Peyer's patch (tissue), 4 donors: ENCODE results near the gene ATP8A1.

Experiments used
- CTCF ChIP-seq, 6 experiments: fragments of 450-650 bp in 4 of 6; fragments of 200-600 bp in 2 of 6; sonication (generic) in 1 of 6; IDR thresholded peaks; one replicate each; pipeline ENCODE4 v1.5.1; 2017 to 2019; ENCODE audit warnings: antibody characterized with exemption in 6 of 6, mild to moderate bottlenecking in 3 of 6, moderate library complexity in 1 of 6
- POLR2A ChIP-seq, 2 donors: fragments of 450-650 bp; IDR thresholded peaks; one replicate each; pipeline ENCODE4 v1.5.1; 2017; ENCODE audit warnings: antibody characterized with exemption in 2 of 2, mild to moderate bottlenecking in 2 of 2, moderate library complexity in 2 of 2

- TF ChIP-seq CTCF (IDR thresholded peaks at IDR 0.05) (no peak), POLR2A (IDR thresholded peaks at IDR 0.05) (no peak)
Observed at GRCh38 chr4:42543762-42544161, 113.1 kb downstream of the ATP8A1 start.
